NCI-H510A (cell line): ENCODE results near the gene ACAA2.
A peak's percentile ranks its signal among the peaks of the same experiment; 100 is the strongest.
"Not testable (repeated sequence)": the region's sequence is repeated elsewhere in the genome, so short reads cannot be mapped to it uniquely, and the experiment has no call there.

Source experiments
- DNase-seq: peaks from one replicate; lab custom pipeline; 2025; lab: John Stamatoyannopoulos, UW

Gene ACAA2

DNA sequence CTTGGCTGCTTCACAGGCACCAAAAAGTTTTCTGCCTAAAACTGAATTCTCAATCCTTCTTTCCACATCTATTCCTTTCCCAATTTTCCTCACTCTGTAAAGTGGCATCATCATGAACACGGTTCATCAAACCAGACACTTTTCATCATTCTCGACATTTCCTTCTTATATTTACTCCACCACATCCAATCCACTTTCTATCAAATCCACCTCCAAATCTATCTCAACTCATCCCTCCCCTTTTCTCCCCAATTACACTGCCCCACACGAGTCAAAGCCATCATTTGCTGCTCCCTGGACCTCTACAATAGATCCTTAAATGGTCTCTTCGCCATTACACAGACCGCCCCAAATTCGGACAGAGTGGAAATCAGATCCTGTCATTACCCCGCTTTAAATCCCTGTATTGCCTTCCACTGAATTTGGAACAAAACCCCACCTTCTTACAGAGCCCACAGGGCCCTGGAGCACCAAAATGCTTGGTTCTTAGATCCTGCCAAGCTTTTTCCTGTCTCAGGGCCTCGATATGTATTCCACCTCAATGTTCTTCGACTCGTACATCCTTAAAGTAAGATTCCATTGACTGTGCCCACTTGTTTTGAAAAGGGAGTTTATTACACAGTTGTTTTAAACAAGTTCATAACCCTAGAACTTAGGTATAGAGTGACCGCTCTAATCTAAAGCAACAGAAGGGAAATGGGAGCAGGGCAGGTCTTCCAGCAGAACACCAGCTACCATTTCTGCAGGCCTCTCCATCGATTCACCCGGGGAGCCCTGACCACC, 856 bp downstream of the ACAA2 start:
- DNase-seq = no peak

DNA sequence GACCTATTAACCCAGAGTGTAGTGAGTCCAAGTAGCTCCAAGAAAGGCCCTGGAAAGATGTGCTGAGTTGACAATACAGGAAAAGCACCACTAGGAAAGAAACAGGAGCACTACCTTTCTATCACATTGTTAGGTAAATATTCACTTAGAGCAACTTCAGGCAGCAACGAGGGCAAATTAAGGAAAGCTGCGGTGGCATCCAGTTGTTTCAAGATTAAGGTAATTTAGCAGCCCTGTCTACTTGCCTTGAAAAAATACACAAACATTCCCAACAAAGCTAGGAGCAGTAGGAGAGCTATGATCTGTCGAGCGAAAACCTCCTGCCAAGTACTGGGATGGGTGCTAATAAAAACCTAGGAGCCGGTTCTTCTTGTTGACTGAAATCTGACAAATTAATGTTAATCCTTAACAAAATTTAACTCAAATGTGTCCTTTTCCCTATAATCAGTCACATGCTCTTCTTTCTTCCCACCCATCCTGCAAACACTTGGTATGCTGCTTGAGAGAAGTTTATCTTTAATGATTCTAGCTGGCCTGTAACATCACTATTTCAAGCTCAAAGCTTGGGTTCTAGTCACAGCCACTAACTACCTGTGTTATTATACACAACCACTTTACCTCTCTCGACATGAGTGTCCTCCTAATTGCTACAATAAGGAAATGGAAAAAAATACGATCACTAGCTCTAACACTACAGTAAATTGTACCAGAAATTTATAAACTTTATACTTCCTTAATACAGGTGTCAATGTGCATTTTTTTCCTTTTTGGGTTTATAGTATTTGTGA, 2.0 kb downstream of the ACAA2 start:
- DNase-seq = no peak

DNA sequence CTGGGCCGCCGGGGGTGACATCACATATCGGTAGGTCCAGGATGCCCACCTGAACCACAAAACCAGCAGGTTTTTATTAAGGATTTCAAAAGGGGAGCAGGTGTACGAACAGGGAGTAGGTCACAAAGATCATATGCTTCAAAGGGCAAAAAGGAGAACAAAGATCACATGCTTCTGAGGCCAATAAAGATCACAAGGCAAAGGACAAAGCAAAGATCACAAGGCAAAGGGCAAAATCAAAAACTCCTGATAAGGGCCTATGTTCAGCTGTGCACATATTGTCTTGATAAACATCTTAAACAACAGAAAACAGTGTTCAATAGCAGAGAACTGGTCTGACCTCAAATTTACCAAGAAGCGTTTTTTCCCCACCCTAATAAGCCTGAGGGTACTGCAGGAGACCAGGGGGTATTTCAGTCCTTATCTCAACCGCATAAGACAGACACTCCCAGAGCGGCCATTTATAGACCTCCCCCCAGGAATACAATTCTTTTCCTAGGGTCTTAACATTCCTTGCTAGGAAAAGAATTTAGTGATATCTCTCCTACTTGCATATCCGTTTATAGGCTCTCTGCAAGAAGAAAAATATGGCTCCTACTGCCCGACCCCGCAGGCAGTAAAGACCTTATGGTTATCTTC, 4.7 kb downstream of the ACAA2 start:
- DNase-seq = not testable (repeated sequence)

DNA sequence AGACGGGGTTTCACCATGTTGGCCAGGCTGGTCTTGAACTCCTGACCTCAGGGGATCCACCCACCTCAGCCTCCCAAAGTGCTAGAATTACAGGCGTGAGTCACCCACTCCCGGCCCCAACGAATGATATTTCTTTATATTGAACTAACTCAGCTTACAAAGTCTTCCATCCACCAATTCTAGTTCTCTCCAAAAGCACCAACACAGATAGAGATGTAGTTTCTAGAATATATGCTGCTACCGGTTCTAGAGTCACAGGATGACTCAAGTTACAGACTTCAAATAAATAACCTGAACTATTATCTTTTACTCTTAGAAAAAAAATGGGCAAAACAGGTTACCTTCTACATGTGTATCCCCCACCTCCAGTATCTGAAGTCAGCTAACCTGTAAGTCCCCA, 9.2 kb downstream of the ACAA2 start:
- DNase-seq = no peak

DNA sequence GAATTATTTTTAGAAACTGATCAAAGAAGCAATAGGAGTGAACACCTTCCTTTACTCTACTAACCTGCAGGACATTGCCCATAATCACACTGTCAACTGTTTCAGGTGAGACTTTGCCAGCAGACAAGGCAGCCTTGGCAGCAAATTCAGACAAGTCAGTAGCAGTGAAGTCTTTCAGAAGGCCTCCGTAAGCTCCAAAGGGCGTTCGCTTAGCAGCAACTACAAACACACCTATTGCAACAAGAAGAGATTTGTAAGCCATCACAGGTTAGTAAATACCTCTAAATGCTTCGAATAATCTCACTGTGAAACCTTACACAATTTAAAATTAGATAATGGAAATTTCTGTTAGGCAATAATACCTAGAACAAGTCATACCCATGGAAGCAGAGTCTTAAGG, 10.7 kb downstream of the ACAA2 start:
- no peak for DNase-seq

DNA sequence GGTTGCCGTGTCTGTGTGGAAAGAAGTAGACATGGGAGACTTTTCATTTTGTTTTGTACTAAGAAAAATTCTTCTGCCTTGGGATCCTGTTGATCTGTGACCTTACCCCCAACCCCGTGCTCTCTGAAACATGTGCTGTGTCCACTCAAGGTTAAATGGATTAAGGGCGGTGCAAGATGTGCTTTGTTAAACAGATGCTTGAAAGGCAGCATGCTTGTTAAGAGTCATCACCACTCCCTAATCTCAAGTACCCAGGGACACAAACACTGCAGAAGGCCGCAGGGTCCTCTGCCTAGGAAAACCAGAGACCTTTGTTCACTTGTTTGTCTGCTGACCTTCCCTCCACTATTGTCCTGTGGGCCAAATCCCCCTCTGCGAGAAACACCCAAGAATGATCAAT, 12.8 kb downstream of the ACAA2 start:
- not testable (repeated sequence) for DNase-seq

DNA sequence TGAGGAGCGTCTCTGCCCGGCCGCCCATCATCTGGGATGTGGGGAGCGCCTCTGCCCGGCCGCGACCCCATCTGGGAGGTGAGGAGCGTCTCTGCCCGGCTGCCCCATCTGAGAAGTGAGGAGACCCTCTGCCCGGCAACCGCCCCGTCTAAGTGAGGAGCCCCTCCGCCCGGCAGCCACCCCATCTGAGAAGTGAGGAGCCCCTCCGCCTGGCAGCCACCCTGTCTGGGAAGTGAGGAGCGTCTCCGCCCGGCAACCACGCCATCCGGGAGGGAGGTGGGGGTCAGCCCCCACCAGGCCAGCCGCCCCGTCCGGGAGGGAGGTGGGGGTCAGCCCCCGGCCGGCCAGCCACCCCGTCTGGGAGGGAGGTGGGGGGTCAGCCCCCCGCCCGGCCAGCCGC, 13.5 kb downstream of the ACAA2 start:
- DNase-seq = not testable (repeated sequence)

DNA sequence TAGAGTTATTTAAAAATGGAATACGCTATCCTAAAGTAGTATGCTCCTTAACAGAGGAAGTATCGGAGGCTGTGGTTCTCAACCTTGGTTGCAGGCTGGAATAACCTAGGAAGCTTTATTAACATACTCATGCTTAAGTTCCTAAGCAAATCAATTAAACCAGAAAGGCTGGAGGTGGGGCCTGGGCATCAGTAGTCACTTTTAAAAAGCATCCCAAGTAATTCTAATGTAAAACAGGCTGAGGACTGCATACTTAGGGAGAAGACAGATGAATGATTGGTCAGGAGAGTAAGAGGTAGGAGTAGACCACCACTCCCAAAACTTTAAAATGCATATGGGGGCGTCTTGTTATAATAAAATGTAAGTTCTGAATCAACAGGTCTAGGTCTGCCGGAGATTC, 15.3 kb downstream of the ACAA2 start:
- no peak for DNase-seq

DNA sequence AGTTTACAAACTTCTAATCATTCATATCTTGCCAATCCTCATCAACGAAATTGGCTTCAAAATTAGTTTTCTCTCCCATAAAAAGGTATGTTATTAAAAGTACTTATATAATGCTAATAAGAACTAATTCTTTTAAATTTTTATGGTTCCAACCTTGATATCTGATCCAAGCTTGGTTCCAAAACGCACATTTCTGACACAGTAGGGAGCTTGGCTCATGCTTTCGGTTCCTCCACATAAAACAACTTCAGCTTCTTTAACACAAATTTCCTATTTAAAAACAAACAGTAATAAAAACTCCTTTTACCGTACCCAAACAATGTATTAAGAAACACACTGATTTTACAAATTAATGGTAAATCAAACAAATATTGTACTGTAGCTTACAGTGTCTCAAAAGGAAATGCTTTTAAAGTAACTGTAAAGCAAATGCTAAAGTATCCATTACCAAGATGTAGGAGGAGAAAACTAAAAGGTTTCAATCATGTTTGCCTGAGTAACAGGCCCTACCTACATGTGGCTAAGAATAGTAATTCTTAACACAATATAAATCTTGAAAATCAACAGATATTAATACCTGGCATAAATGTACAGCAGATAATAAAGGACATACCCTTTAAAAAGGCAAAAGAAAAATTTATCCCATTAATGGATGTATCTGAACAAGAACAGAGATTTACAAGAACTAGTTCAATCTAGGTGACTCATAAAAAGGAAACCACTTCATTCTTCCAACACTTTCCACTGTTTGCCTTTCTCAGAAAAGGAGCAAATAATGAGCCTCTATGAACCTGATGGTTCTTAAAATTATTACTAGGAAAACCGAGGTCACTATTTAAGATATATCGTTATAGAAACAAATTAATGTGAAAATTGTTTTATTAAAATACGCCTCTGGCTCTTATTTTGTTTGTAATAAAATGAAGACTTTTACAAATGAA, 17.5 kb downstream of the ACAA2 start:
- DNase-seq = no peak

DNA sequence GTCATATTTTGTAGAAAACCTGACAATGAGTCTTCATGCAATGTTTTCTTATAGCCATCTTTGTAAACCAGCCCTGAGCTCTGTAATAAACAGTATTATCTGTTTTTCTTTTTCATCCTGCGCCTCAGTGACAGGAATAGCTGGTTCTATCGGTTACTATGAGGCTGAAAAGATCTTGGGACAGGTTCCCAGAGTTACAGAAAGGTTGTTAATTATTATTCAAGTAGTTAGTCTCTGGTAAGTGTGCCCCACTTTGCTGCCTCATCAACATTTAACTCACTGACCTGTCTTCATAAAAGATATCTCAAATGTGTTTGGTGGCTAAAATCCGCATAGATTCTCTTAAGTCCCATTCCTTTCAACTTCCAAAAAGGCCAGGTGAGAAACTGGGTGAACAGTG, 18.6 kb downstream of the ACAA2 start:
- DNase-seq = no peak

DNA sequence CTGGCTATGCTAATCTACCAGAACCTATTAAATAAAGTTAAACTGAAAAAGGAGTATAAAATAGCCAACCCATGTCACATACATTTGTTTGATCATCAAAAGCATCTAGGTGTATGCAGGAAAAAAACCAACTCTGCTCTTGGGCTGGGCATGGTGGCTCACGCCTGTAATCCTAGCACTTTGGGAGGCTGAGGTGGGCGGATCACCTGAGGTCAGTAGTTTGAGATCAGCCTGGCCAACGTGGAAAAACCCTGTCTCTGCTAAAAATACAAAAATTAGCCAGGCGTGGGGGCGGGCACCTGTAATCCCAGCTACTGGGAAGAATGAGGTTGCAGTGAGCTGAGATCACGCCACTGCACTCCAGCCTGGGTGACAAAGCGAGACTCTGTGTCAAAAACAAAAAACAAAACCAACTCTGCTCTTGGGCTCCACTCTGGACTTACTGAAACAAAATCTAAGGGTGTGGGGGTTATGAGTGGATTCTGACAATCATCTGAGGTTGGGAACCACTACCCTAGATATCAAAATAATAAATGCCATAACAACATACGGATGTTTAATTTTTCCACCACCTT, 23.7 kb downstream of the ACAA2 start:
- DNase-seq = not testable (repeated sequence)

DNA sequence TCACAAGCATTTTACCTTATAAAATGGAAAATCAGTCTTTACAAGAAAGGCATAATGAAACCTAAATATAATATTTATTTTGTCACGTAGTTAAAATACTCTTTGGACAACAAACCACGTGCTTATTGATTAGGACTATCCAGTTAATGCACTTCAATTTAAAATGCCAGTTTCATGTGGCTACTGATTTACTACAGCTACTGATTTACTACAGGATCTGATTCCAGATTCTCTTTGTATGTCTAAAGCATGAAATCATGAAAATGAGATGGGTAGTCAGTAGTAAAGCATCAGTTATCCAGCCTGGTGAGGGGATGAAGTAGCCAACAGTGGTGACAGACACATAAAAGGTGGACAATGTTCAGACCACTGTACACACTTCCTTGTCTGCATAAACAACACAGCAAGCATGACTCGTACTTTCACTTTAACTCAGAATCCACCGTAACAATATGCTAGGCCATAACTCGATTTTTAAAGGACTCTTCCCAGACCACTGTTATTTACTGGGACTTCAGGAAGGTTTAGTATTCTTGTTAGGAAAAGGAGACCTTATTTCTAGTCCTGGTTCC, 24.9 kb downstream of the ACAA2 start:
- DNase-seq = no peak

DNA sequence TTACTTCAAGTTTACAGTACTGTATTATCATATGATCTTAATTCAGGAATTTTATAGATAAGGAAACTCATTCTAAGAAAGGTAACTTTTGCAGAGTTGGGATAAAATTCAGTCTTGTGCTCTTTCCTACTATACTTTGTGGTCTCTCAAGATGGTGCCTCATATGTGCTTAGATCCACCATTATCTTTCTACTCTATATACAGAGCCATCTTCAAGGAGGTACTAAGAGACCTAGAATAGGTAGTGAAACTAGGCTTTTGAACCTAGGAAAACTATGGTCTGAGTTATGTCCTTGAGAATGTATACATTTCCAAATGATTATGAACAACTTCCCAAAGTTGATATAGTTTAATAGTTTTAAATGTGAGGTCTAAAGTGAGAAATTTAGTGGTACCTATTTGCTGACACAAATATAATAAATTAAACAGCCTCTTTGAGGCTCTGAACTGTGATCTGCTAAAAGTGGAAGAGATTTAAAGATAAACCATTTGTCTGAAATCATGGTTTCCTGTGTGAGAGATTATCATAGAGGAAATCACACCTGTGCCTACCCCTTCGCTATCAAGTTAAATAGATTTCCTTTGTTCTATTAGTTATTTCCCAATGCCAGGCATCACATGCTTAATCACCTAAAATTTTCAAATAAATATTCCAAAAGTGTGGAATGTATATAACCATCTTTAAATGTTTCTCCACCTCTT, 27.2 kb downstream of the ACAA2 start:
- no peak for DNase-seq

DNA sequence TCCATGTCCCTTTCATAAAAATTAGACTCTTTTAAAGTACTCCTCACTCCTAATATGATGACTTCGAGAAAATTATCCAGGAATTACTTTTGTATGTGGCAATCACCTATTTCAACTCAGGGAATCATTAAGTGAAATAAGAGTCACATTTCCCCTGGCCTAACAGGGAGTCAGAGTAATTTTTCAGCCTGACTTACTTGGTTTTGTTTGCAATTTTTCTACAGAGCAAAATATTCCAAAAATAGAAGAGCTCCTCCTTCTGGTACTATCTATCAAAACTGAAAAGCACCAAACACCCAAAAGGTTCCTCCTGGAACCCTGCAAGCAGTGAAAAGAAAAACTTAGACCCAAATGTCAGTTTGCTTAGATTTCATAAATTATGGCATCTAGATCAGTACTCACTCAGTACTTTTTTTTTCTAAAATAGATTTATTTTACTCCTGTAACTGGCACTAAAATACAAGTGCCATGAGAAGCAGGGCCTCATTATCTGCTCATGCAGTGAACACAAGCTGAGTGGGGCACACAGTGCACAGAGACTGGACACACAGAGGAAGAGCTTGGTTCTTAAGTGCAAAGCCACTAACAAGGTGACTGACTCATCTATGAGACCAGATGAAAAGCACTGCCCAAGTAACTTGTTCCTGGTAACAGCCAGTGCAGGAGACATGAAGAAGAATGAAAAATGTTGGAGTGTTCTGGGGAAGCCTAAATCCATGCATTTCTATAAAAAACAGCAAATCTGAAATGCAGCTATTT, 28.7 kb downstream of the ACAA2 start:
- DNase-seq = no peak

DNA sequence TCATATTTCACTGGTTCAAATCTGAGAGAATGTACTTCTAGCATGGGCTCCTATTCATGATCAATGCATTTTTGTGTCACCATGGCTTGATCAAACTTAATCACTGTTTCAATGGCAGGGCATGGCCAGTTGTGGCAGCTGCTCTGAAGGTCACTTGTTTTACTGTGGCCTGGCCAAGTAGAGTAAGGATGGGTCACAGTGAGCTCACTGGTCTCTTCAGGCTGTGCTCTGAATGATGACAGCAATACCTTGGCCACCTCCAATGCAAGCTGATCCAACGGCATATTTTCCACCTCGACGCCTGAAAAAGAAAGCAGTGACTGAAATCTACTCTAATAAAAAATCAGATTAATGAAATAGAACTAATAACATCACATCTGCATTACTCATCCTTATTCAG, 29.7 kb downstream of the ACAA2 start:
- DNase-seq = not testable (repeated sequence)

DNA sequence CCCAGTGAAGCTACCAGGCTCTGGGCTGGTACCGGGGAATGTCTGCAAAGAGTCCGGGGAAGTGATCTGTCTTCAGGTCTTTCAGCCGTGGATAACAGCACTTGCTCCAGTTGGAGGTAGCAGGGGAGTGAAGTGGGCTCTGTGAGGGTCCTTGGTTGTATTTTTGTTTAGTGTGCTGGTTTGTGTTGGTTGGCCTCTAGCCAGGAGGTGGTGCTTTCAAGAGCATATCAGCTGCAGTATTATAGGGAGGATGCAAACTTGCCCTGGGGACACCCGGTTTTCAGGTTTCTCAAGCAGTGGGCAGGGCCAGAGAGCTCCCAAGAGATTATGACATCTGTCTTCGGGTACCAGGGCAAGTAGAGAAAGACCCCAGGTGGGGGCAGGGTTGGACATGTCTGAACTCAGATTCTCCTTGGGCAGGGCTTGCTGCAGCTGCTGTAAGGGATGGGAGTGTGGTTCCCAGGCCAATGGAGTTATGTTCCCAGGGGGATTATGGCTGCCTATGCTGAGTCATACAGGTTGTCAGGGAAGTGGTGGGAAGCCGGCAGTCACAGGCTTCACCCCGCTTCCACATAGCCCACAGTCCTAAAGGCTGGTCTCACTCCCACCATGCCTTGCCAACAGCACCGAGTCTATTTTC, 34.4 kb downstream of the ACAA2 start:
- no peak for DNase-seq

DNA sequence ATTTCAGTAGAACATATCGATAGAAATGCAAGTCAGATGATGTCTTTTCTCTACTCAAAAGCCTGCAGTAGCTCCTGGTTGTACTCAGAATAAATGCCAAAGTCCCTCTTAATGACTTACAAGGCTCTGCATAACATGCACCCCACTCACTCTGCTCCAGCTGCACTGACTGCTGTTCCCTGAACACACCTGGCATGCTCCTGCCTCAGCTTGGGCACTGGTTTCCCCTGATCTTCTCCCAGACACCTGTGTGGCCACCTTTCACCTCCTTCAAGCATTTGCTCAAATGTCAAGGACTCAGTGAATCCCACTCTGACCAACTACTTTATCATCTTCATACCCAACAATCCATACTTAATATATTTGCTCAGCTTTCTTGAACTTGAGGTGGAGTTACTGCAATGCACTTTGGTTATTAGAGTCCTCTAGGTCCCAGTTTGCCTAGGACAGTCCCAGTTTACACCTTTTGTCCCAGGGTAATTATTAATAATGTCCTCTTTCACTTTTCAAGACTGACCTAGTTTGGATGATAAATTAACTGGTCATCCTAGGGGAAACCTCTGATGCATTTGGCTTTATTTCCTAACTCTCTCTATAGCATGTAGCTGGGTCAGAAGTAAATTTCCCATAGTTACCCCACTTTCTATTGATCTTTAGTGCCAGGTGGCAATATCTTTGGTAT, 44.1 kb downstream of the ACAA2 start:
- no peak for DNase-seq

DNA sequence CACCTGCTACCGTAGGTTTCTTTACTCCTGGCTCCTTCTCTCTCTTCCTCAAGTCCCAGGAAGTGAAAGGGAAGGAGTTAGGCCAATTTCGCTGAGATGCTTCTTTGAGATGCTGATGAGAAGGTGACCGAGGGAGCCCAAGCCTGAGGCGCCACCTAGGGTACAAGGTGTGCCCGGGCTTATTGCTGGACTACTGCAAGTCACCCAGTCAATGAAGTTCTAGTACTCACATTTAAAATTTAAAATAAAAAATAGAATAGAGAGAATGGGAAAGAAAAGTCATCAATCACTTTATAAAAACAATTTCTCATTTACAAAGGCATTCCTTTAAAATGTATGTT, 45.3 kb downstream of the ACAA2 start:
- DNase-seq = peak; percentile 2
